Ascending aorta (tissue), 2 donors: ENCODE data around the gene EXT2. TPM values are rescaled to one million over a fixed set of nuclear protein-coding genes. Genes with fewer than 3 reads are reported as not detected.

Experiments used
- DNase-seq, 2 donors: peaks; one replicate each; pipeline ENCODE4 v3.0.0-alpha.2; 2019; ENCODE audit warnings: low spot score in 2 of 2
- H3K27ac ChIP-seq, 2 donors: fragments of 200-600 bp; sonication (generic); one replicate each; pipeline ENCODE4 v1.5.1; 2016 to 2017; ENCODE audit warnings: mild to moderate bottlenecking in 1 of 2
- H3K27me3 ChIP-seq: fragments of 200-600 bp; sonication (generic); one replicate; pipeline ENCODE4 v1.5.1; 2017
- H3K36me3 ChIP-seq, 2 donors: fragments of 200-600 bp; sonication (generic); one replicate each; pipeline ENCODE4 v1.5.1; 2016
- H3K4me1 ChIP-seq, 2 donors: fragments of 200-600 bp; sonication (generic); one replicate each; pipeline ENCODE4 v1.5.1; 2016 to 2017; ENCODE audit warnings: mild to moderate bottlenecking in 1 of 2
- H3K4me3 ChIP-seq, 2 donors: fragments of 200-600 bp; sonication (generic); one replicate each; pipeline ENCODE4 v1.5.1; 2016 to 2017; ENCODE audit warnings: mild to moderate bottlenecking in 1 of 2
- H3K9me3 ChIP-seq, 2 donors: fragments of 200-600 bp; sonication (generic); one replicate each; pipeline ENCODE4 v1.5.1; 2016
- intact Hi-C: fragments of 100-400 bp; cut with DNase I; formaldehyde crosslinking; loops from one replicate; pipeline ENCODE4 v1.15.1; 2023
- total RNA-seq: library from RNA; depleted of rRNA; stranded (reverse); fragments of >200 nt; gene quantifications from one replicate; pipeline ENCODE4 v1.1.0, GENCODE V29; 2016
- TF ChIP-seq, protein P1 (sequence below), 3 experiments: fragments of 200-600 bp in 2 of 3; fragments of 450-650 bp in 1 of 3; sonication (generic) in 2 of 3; IDR thresholded peaks; one replicate each; pipeline ENCODE4 v1.5.1; 2016 to 2019; ENCODE audit warnings: antibody characterized with exemption in 3 of 3, mild to moderate bottlenecking in 1 of 3, moderate library complexity in 1 of 3

EXT2 gene
- total RNA-seq, 1 donor from 2014 or later = 342 TPM

DNA sequence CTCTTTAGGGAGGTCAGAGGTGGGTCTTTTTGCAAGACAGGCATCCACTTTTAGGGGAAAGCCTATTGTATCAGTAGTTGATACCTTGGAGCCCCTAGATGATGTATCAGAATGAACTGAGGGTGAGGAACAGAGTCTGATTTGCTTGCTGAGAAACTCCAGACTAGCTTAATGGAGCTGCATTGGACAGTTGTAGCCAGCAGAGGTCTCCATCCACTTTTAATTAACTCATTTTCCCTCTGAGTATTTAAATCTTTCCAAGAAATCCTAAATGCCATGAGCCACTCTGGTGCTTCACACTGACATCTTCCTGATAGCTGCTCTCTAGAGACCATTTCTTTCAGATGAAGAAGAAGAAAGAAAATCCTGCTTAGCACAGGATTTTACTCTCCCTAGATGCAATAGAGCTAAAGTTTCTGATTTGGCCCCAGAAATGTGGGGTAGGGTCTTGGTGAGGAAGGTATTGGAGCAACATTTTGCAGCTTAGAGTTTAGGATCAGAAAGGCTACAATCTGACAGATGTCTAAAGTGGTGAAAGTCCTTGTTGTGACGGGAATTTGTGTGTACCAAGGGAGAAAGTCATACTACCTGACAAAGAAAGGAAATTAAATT, 38.0 kb downstream of the EXT2 start:
- intact Hi-C loops = loop anchor here (5.0 kb wide), 1 partner anchor 404 kb away; no protein-coding TSS in a partner anchor
- no peak overlapping the region for H3K4me3 ChIP-seq
- TF ChIP-seq, protein P1, sequence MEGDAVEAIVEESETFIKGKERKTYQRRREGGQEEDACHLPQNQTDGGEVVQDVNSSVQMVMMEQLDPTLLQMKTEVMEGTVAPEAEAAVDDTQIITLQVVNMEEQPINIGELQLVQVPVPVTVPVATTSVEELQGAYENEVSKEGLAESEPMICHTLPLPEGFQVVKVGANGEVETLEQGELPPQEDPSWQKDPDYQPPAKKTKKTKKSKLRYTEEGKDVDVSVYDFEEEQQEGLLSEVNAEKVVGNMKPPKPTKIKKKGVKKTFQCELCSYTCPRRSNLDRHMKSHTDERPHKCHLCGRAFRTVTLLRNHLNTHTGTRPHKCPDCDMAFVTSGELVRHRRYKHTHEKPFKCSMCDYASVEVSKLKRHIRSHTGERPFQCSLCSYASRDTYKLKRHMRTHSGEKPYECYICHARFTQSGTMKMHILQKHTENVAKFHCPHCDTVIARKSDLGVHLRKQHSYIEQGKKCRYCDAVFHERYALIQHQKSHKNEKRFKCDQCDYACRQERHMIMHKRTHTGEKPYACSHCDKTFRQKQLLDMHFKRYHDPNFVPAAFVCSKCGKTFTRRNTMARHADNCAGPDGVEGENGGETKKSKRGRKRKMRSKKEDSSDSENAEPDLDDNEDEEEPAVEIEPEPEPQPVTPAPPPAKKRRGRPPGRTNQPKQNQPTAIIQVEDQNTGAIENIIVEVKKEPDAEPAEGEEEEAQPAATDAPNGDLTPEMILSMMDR (IDR thresholded peaks at IDR 0.05) = peak; percentile 32 to 61 (median 41)
- DNase-seq = no peak
- H3K9me3 ChIP-seq = no peaks in the 10 kb centered on the region
- no peak overlapping the region for H3K27ac ChIP-seq
- H3K4me1 ChIP-seq = peaks cover 0 to 9% of the 10 kb centered on the region in 2 donors
- H3K27me3 ChIP-seq = no peaks in the 10 kb centered on the region
- H3K36me3 ChIP-seq = peaks cover 11 to 20% of the 10 kb centered on the region in 2 donors

DNA sequence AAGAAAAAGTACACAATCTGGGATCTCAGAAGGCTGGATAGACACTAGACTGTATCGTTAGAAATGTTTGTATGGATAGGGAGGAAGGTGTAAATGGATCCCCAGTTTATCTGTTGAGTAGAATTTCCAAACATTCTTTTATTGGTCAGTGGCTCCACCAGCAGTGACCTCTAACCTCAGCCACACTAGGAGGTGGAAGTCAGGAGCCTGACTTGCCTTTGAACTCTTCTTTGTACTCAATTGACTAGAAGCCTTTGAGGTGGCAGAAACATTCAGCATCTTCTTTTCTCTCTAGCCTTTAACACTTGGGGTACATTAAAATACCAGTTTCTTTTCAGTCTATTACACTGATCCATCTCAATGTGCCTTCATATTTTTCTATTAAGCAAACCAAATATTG, 39.1 kb downstream of the EXT2 start:
- Histone ChIP-seq H3K27me3 (no peaks in the 10 kb centered on the region), H3K4me3 (no peak overlapping the region), H3K9me3 (no peaks in the 10 kb centered on the region), H3K36me3 (peaks cover 7 to 10% of the 10 kb centered on the region in 2 donors), H3K4me1 (peaks cover 0 to 16% of the 10 kb centered on the region in 2 donors), H3K27ac (no peak overlapping the region)
- TF ChIP-seq, protein P1 (IDR thresholded peaks at IDR 0.05) = no peak
- intact Hi-C loops = loop anchor here (5.0 kb wide), 1 partner anchor 403 kb away; no protein-coding TSS in a partner anchor
- DNase-seq = no peak

DNA sequence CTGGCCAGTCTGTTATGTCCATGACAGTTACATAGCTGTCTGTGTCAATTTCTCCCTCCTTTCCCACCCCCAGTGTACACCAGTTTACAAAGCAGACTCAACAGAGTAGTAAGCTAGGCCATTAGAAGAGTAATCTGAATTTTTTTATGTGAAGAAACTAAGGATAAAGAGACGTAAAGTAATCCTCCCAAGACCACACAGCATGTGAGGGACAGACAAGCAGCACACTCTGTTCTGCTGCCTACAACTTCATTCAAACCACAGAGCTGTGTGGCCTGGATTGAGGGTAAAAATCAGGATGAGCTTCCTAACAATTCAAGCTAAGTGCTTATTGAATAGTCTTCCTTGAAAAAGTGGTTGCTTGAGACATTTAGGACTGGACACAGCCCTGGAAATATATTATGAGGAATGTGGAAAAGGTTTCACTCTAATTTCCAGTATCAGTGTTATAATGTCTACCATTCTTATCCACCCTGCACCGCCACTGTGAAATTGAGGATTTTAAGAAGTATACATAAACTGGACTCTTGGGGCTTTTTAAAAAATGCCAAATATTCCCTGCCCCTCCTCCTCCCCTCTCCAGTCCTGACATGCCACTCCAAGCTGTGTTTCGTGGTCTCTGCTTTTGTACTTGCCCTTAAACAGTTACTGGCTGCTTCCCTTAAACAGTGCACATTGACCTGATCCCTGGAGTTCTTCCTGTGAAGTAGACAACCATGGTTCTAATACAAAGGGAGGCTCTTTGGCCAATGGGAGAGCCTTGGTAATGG, 40.9 kb downstream of the EXT2 start:
- H3K9me3 ChIP-seq = no peaks in the 10 kb centered on the region
- peaks cover 0 to 3% of the 10 kb centered on the region in 2 donors for H3K36me3 ChIP-seq
- H3K27ac ChIP-seq = peak overlapping the region in 1 of 2 donors; percentile 36
- peaks cover 0 to 31% of the 10 kb centered on the region in 2 donors for H3K4me1 ChIP-seq
- no peak overlapping the region for H3K4me3 ChIP-seq
- TF ChIP-seq, protein P1 (IDR thresholded peaks at IDR 0.05) = no peak
- intact Hi-C loops = no loop called here
- H3K27me3 ChIP-seq = no peaks in the 10 kb centered on the region
- DNase-seq = no peak

DNA sequence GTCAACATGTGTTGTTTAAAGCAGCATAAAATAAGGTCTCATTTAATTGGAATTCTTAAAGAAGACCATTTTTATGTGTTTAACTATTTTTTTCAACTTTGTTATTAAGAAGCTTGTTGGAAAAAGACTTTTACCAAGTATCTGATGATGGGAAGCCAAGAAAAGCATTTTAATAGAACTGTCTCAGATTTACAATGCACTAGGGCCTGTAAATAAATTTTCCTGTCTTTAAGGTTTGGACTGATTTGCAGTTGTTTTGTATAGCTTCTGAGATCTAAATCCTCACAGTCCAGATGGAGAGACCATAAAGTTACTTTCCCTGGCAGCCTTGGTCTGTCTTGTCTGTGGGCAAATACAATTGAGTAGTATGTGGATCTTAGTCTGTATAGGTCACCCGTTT, 41.6 kb downstream of the EXT2 start:
- H3K36me3 ChIP-seq = no peaks in the 10 kb centered on the region
- intact Hi-C loops = no loop called here
- peaks cover 0 to 31% of the 10 kb centered on the region in 2 donors for H3K4me1 ChIP-seq
- DNase-seq = no peak
- no peaks in the 10 kb centered on the region for H3K27me3 ChIP-seq
- TF ChIP-seq, protein P1 (IDR thresholded peaks at IDR 0.05) = no peak
- no peak overlapping the region for H3K4me3 ChIP-seq
- H3K27ac ChIP-seq = peak overlapping the region in 1 of 2 donors; percentile 36
- H3K9me3 ChIP-seq = no peaks in the 10 kb centered on the region

DNA sequence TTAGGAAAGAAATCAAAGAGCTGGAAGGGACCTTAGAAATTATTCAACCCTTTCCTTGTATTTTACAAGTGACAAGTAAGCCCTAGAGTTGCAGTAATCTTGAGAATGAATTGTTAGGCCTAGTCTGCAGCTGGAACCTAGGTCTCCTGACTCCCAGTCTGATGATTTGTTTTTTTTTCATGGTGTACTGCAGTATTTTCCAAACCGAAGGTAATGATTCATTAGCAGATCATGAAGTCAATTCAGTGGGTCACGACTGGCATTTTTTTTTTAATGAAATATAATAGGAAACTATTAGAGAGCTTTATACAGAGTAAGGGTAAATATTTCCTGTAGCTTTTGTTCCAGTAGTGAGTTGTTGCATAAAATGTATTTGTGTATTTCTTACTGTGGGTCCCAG, 42.8 kb downstream of the EXT2 start:
- Histone ChIP-seq H3K27me3 (no peaks in the 10 kb centered on the region), H3K36me3 (no peaks in the 10 kb centered on the region), H3K27ac (peak overlapping the region; percentile 53 to 61), H3K4me1 (peaks cover 0 to 31% of the 10 kb centered on the region in 2 donors), H3K9me3 (no peaks in the 10 kb centered on the region), H3K4me3 (no peak overlapping the region)
- intact Hi-C loops = no loop called here
- DNase-seq = no peak
- TF ChIP-seq, protein P1 (IDR thresholded peaks at IDR 0.05) = no peak
